Fibroblast of the conjunctiva (primary cell): Measurements from ENCODE around the gene VSIR.

Source experiments
- DNase-seq: peaks from one replicate; pipeline ENCODE4 v3.0.0-alpha.2; 2010; ENCODE audit warnings: low read depth

VSIR gene

DNA sequence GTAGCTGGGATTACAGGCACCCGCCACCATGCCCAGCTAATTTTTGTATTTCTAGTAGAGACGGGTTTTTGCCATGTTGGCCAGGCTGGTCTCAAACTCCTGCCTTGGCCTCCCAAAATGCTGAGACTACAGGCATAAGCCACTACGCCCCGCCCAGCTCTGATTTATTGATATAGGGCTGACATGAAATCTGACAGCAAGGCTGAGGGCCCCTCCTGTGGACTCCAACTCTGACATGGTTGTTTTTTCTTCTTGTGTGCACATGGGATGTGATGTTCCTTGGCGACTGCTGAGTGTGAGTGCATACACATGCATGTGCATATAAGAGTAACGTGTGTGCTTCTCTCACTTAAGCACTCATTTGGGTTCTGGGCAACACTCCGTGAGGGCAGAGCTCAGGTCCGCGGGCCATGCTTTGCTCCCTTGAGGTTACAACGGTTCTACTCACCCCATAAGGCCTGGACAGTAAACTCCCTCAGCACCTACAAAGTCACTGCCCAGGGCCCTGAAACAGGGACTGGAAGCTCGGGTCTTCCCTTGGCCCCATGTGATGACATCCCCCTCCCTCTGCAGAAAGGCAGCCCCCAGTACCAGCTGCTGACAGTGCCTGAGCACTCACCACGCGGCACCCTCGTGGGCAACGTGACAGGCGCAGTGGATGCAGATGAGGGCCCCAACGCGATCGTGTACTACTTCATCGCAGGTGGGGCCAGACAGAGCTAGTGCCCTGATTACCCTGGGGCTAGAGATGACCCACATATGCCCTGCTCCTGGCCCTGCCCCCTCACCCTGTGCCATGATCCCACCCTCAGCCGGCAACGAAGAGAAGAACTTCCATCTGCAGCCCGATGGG, 33.6 kb upstream of the VSIR start:
- no peak for DNase-seq

DNA sequence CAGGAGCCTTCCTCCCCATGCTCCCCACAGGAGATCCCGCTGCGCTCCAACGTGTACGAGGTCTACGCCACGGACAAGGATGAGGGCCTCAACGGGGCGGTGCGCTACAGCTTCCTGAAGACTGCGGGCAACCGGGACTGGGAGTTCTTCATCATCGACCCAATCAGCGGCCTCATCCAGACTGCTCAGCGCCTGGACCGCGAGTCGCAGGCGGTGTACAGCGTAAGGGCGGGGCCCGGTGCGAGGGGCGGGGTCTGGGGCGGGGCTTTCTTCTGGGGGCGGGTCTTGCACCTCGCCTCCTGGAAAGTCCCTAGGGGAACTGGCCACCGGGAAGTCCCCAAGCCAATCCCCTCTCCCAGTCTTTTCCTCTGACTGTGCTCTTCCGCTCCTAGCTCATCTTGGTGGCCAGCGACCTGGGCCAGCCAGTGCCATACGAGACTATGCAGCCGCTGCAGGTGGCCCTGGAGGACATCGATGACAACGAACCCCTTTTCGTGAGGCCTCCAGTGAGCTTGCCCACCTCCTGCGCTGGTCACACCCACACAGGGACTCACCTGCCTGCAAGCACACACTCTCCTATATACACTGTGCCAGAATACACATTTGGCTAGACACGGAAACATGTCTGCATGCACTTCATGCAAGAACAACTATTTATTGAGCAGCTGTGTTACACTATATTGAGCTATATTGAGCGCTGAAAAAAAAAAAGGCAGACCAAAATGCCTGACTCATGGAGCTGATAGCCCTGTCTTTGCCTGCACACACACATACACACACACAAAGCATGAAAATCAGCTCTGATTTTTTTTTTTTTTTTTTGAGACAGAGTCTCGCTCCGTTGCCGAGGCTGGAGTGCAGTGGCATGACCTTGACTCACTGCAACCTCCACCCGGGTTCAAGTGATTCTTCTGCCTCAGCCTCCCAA, 32.7 kb upstream of the VSIR start:
- DNase-seq = no peak

DNA sequence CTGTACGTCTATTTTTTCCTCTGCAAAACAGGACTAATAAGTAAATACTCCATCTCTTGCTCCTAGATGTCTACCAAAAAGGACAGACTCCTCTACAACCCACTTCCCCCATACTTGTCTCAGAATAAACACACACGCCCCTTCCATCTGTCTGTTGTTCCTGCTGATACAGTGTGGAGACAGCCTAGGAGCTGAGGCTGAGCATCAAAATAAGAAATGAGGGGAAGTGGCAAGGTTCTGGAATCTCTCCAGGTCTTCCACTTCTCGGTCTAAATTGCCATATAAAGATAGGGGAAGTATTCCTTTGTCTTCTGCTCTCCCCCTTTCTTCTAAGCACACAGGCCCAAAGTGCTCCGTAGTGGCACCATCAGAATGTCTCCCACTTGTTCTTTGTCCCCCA, 30.8 kb upstream of the VSIR start:
- DNase-seq = no peak

DNA sequence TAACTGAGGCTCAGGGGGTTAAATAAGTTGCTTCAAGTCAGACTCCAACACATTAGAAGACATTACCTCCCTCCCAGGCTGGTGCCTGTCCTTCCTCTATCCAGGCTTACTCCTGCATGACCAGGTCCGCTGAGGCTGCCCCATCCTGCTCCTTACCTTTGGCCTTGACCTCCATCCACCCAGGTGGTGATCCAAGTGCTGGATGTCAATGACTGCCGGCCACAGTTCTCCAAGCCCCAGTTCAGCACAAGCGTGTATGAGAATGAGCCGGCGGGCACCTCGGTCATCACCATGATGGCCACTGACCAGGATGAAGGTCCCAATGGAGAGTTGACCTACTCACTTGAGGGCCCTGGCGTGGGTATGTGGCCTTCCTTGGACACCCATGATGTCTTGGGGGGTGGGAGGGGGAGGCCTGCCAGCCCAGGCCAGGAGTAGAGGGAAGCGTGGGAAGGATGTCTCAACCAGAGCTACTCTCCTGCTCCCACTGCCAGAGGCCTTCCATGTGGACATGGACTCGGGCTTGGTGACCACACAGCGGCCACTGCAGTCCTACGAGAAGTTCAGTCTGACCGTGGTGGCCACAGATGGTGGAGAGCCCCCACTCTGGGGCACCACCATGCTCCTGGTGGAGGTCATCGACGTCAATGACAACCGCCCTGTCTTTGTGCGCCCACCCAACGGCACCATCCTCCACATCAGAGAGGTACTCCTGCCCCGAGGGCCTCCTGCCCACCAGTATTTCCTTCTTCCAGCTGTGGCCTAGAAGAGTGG, 29.6 kb upstream of the VSIR start:
- DNase-seq = no peak

DNA sequence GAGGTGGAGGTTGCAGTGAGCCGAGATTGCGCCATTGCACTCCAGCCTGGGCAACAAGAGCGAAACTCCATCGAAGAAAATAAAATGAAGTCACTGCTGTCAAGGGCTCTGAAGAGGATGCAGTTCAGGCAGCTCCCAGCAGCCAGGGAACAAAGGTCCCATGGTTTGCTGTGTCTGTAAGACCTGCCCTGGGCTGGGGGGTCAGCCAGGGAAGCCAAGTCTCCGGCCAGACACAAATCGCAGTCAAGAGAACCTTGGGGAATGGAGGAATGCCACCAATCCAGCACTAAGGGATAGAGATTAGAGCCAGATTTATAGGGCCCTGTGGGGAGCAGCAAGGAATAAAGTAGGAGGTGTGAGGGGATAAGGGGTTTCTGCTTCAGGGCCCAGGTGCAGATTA, 28.9 kb upstream of the VSIR start:
- no peak for DNase-seq

DNA sequence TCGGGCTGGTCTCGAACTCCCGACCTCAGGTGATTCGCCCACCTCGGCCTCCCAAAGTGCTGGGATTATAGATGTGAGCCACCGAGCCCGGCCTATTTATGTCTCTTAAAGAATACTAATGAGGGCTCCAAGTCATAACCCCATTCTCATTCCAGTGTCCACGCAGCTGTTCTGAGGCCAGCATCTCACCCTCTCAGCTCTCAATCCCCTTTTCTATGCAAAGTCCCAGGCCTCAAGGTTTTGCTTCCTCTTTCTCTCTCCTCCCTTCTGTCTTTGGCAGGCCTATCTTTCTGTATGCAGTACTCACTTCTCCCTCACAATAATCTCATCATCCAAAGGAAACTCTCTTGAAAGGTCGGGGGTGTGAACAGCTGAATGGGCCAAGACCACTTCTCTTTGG, 28.0 kb upstream of the VSIR start:
- no peak for DNase-seq

DNA sequence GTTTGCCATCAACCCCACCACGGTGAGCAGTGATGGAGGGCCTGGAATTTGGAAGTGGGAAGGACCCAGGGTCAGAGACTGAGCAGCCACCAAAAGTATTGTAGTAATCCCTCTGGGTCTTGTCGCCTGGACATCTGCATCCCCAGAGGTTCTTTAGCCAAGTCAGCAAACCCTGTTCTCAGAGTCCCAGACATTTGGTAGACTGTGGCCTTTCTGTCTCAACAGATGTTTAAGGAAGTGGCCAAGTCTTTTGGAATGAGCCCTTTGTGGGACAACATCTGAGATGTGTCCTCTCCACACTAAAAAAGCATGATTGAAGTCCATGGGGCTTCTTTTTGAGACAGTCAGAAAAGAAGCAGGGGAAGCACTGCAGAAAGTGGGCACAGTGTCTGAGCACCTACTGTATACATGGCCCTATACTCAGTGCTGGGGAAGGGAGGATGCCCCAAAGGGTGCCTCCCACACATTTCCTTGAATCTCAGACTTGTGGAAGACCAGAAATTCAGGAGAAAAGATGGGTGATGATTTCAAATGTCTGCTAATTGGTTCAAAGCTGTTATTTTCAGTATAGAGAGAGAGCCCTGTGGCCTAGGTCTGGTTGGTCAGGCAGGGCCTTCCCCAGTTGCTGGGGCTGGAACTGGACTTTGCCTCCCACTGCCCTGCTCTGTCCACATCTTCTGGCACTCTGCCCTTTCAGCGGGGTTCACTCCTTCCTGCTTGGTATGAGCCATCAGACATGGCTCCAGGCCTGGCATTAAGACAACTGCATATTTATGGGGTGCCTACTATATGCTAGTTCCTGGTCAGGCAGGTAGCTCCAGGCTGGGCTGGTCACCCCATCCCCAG, 26.5 kb upstream of the VSIR start:
- no peak for DNase-seq

DNA sequence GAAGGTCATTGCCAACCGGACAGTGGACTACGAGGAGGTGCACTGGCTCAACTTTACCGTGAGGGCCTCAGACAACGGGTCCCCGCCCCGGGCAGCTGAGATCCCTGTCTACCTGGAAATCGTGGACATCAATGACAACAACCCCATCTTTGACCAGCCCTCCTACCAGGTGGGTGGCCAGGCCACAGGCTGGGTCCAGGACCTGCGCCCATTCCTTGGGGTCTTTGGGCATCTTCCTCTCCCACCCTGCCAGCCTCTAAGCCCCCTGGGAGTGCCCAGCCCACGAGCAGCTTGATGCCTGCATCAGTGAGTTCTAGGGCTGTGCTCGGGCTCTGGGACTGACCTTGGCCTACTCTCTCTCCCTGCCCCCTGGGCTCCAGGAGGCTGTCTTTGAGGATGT, 25.8 kb upstream of the VSIR start:
- DNase-seq = no peak

DNA sequence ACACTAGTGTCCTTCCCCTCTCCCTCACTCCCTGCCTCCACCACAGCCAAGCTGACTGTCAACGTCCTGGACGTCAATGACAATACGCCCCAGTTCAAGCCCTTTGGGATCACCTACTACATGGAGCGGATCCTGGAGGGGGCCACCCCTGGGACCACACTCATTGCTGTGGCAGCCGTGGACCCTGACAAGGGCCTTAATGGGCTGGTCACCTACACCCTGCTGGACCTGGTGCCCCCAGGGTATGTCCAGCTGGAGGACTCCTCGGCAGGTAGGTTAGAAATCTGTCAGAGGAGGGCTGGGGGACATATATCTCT, 24.9 kb upstream of the VSIR start:
- DNase-seq = no peak

DNA sequence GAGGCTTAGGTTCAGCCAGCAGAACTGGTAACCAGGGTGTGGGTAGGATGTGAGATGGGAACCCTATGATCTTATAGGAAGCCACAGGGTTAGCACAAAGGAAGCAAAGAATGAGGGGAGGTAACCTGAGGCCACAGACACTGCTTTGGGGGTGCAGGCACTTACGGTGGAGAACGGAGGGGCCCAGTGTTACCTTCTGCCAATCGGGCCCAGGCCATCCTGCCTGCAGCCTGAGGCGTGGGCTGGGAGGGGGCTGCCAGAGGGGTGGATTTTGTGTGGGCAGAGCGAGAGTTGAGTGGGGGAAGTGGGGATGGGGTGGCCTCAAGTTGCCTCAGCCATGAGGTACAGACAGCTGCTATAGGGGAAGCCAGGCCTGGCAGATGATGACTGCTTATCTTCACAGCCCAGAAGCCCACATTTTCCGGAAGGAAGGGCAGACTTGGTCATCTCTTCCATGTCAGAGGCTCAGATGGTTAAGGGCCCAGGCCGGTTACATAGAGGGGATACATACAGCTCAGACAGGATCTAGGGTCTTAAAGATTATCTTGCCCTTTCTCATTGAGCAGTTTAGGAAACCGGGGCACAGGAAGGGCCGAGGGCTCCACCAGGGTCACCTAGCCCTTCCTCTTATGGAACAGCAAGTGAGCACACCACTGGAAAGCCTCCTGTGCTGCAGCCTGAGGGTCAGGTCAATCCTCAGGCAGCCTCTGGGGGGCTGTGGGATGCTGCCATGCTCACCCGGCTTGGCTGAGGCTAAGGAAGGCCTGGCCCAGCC, 24.4 kb upstream of the VSIR start:
- DNase-seq = no peak

DNA sequence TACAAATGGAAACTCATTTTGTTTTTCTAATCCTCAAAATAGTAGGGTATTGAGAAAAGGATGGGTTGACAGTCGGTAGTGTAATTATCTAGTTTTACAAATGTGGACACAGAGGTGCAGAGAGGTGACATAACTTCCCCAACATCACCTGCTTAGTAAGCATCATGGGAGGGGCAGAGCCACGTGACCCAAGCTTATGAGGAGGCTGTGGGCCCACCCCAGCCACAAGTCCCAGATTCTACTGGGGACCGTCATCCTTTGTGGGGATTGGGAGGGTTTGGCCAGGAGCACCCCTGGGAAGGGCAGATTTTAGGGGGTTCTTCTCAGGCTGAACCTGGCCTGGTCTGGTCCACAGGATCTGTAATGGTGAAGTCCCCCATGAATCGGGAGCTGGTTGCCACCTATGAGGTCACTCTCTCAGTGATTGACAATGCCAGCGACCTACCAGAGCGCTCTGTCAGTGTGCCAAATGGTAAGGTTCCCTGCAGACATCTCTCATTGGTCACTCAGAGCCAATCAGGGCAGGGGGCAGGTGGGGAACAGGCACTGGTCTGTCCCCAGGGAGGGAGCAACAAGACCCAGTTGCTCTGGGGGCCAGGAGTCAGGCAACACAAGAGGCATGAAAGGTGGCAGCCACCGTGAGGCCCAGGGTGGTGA, 23.6 kb upstream of the VSIR start:
- no peak for DNase-seq

DNA sequence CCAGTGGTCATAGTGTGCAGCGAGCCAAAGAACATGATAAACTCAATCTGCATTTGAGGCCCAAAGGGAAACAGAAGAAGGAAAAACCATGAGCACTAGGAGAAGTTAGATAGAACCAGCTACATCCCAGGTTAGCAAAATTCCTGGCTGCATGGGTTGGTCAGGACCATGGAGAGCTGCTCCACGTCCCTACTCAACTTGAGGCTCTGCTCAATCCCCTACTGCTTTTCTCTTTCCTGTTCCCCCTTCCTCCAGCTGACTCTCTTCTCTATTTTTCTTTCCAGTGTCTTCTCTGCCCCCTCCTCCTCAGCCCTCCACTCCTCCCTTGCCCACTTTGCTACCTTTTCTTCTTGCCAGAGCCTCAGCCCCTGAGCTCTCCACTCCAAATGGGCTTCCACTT, 21.9 kb upstream of the VSIR start:
- no peak for DNase-seq

DNA sequence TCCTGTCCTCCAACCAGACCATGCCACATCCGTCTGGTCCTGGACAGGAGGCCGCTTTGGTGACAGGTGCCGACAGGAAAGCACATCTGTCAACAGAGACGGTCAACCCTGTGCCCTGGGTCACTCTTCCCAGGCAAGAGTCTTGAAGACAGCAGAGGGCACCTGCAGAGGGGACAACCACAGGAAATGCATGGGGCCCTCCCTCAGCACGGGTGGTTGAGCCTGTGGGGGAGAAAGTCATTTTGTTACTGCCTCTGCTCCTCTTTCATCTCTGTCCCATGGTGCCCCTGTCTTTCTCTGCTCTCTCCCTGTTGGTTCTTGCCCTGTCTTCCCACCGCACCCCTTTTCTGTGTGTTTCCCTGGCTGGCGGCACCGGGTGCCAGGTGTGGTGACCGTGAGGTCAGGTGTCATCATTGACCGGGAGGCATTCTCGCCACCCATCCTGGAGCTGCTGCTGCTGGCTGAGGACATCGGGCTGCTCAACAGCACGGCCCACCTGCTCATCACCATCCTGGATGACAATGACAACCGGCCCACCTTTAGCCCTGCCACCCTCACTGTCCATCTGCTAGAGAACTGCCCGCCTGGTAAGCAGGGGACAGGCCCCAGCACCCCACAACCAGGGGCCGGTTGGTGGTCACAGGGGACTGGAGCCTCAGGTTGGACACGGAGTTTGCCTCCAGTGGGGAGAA, 17.6 kb upstream of the VSIR start:
- no peak for DNase-seq

DNA sequence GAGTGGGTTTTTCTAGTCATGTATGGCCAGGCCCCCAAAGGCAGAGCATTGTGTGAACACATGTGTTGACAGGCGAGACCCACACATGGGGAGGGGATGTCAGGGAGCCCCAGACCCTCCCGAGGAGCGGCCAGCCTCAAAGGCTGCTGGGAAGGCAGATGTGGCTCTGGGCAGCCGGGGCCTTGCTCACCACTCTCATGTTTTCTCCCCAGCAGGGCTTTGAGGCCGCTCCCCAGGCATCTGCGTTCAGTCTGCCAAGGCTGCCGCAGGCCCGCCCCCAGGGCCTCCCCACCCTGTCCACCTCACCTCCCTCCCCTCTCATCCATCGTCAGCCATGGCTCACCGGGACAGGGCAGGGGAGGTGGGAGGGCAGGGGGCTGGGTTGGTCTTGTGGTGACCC, 16.6 kb upstream of the VSIR start:
- DNase-seq = no peak

DNA sequence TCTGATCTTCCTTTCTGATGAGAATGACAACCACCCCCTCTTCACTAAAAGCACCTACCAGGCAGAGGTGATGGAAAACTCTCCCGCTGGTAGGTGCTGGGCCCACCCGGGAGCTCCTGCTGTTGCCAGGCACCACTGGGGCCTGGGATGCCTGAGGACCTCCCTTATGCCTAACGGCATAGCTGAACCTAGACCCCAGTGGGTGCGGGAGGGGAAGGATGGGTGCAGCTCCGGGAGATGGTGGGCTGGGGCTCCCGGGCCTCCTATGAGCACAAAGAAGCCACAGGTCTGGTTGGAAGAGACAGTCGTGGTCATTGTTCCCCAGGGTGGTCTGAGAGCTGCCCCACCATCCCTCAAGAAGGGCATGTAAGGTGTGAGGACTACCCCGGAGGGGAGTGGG, 15.6 kb upstream of the VSIR start:
- DNase-seq = no peak

DNA sequence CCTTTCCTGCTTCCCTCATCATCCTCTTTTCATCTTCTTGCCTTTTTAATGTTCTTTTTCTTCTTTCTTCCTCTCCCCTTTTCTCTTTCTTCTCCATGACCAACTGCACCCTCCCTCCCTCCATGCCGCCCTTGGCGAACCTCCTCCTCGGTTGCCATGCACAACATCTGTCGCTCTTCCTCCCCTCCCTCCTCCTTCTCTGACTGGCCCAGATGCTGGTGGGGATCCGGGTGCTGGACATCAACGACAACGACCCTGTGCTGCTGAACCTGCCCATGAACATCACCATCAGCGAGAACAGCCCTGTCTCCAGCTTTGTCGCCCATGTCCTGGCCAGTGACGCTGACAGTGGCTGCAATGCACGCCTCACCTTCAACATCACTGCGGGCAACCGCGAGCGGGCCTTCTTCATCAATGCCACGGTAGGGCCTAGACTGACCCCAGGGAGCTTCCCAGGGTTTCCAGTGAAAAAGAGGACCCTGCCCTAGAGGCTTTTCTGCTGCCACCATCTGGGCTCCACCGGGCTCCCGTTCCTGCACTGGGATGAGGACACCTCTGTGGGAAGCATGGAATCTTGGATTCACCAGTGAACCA, 11.5 kb upstream of the VSIR start:
- no peak for DNase-seq

DNA sequence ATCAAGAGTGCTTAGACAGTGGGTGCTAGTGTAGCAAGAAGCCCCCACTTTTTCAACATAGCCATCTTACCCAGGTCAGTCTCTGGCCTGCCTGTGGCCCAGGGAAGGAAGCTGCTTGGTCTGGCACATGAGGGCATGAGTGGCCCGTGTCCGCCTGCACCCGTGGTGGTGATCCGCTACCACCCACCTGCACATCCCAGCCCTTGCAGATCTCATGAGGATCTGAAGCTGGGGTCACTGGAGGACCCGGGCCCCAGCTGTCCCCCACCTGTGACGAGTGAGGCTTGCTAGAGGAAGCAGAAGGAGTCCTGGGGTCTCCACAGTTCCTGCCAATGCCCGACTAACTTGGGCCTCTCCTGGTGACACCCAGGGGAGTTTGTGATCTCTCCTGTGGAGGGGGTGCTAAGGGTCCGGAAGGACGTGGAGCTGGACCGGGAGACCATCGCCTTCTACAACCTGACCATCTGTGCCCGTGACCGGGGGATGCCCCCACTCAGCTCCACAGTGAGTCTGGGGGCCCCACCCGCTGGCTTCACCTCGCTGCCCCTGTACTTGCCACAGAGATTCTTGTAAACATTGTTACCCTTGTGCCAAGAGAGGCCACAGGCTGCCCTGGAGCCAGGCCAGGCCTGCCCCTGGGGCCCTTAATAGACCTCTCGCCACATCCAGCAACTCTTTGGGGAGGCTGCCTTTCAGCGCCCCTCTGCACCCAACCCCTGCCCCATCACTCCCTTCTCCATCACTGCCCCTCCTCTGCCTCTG, 10.8 kb upstream of the VSIR start:
- no peak for DNase-seq

DNA sequence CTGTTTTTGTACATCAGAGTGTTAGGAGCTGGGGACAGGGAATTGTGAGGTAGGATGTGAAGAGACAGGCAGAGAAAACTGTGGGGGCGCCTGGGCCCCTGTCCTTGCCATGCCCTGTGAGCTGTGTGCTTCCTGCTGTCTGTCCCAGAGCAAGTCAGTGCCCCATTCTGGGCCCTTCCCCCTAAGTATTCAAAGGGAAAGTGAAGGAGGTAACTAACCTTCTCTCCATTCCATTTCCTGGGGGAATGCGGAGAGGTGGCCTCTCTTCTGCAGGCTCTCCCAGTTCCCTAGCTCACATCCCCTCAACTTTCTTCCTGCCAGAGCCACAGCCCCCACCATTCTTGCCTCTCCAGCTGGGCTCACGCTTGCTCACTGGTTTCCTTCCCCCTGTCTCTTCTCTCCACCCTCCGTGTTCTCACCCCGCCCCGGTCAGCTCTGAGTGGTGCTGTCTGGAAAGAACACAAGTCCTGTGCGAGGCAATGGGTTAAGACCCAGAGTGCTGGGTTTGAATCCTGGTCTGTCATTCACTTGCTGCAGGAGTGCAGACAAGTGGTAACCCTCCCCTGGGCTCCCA, 9.7 kb upstream of the VSIR start:
- DNase-seq = no peak
